Endothelial cell of umbilical vein (primary cell): ENCODE data around the gene FAM32A. TPM values are rescaled to one million over a fixed set of nuclear protein-coding genes. Genes with fewer than 3 reads are reported as not detected.

Experiments used
- BruUV-seq: library from RNA; stranded (reverse); fragments of 400-500 nt; replicated peaks from 2 replicates; lab custom pipeline; 2021; lab: Mats Ljungman, UMichigan
- CTCF ChIA-PET: fragments of 300-600, 350-600 bp; sonication (Branson Sonifier 250); formaldehyde crosslinking; loops from one replicate; lab custom pipeline; 2021; ENCODE audit warnings: antibody characterized with exemption, inconsistent platforms; lab: Charles Lee
- POLR2A ChIA-PET: fragments of 300-600, 350-600 bp; sonication (Branson Sonifier 250); formaldehyde crosslinking; loops from one replicate; lab custom pipeline; 2021; ENCODE audit warnings: antibody characterized with exemption, inconsistent platforms; lab: Charles Lee
- DNase-seq: peaks from one replicate; pipeline ENCODE4 v3.0.0-alpha.2; 2011; ENCODE audit warnings: low read depth, low spot score
- FAIRE-seq: peaks from 2 replicates; lab custom pipeline; 2011; peaks lifted over from hg19 to GRCh38; lab: Jason Lieb, UNC
- H2AFZ ChIP-seq: 2 replicates; pipeline ENCODE4 v1.6.0; 2012; ENCODE audit warnings: low read depth, low read length, control low read depth, inconsistent platforms
- H3K27ac ChIP-seq: 2 replicates; pipeline ENCODE4 v1.5.1; 2011; ENCODE audit warnings: low read depth, mild to moderate bottlenecking, control low read depth, low read length, moderate library complexity; ENCODE audit not compliant: insufficient read depth
- H3K27me3 ChIP-seq, 2 experiments: 2 replicates each; pipeline versions ENCODE4 v1.6.0 to v1.6.1; 2011; ENCODE audit warnings: low read length in 2 of 2, mixed read lengths in 1 of 2; ENCODE audit not compliant: control insufficient read depth in 2 of 2, insufficient read depth in 2 of 2
- H3K36me3 ChIP-seq, 2 experiments: 2 replicates in 1 of 2; 3 replicates in 1 of 2; pipeline ENCODE4 v1.5.1; 2011; ENCODE audit warnings: low read length in 2 of 2, mild to moderate bottlenecking in 1 of 2, moderate library complexity in 1 of 2; ENCODE audit not compliant: control insufficient read depth in 2 of 2, insufficient read depth in 2 of 2; ENCODE audit errors: extremely low read depth in 1 of 2
- H3K4me1 ChIP-seq: 3 replicates; pipeline ENCODE4 v1.5.1; 2011; ENCODE audit warnings: mild to moderate bottlenecking, low read length; ENCODE audit not compliant: control insufficient read depth, insufficient read depth; ENCODE audit errors: extremely low read depth
- H3K4me2 ChIP-seq: 2 replicates; pipeline ENCODE4 v1.6.1; 2011; ENCODE audit warnings: low read length, control low read depth, mixed read lengths; ENCODE audit not compliant: insufficient read depth
- H3K4me3 ChIP-seq, 3 experiments: fragments of 200-600 bp in 1 of 3; sonication (generic), shearing (Covaris generic) in 1 of 3; replicated peaks in 1 of 3; 2 replicates each; pipeline ENCODE4 v1.5.1; 2011 to 2016; ENCODE audit warnings: control low read depth in 3 of 3, low read length in 3 of 3, mild to moderate bottlenecking in 2 of 3, inconsistent platforms in 1 of 3, low read depth in 1 of 3, moderate library complexity in 1 of 3; ENCODE audit not compliant: insufficient read depth in 1 of 3
- H3K79me2 ChIP-seq: 2 replicates; pipeline ENCODE4 v1.6.0; 2012; ENCODE audit warnings: low read length, inconsistent platforms; ENCODE audit not compliant: control insufficient read depth, insufficient read depth
- H3K9ac ChIP-seq: replicated peaks from 2 replicates; pipeline ENCODE3; 2011; ENCODE audit warnings: low read length, control low read depth; ENCODE audit not compliant: insufficient read depth; ENCODE audit errors: extremely low read depth
- H3K9me1 ChIP-seq: replicated peaks from 3 replicates; pipeline ENCODE4 v1.6.0; 2011; ENCODE audit warnings: mild to moderate bottlenecking, low read length; ENCODE audit not compliant: control insufficient read depth, insufficient read depth; ENCODE audit errors: extremely low read depth
- H3K9me3 ChIP-seq: replicated peaks from 2 replicates; pipeline ENCODE4 v1.5.1; 2012; ENCODE audit warnings: low read length, inconsistent platforms; ENCODE audit not compliant: control insufficient read depth, insufficient read depth
- H4K20me1 ChIP-seq: replicated peaks from 2 replicates; pipeline ENCODE3; 2011; ENCODE audit warnings: mild to moderate bottlenecking, low read length; ENCODE audit not compliant: control insufficient read depth, insufficient read depth; ENCODE audit errors: extremely low read depth
- EZH2 ChIP-seq: IDR thresholded peaks from 2 replicates; pipeline ENCODE4 v1.6.1; 2012; ENCODE audit warnings: borderline replicate concordance, low read depth, mild to moderate bottlenecking, moderate library complexity, low read length, inconsistent platforms; ENCODE audit not compliant: severe bottlenecking
- FOS ChIP-seq: IDR thresholded peaks from 2 replicates; pipeline ENCODE4 v1.6.1; 2011; ENCODE audit warnings: mild to moderate bottlenecking, low read length, moderate library complexity, borderline replicate concordance; ENCODE audit not compliant: insufficient read depth
- GATA2 ChIP-seq: IDR thresholded peaks from 2 replicates; pipeline ENCODE4 v1.7.0; 2011; ENCODE audit warnings: low read depth, mild to moderate bottlenecking, moderate library complexity, mixed read lengths, low read length; ENCODE audit not compliant: insufficient read length, insufficient read depth
- JUN ChIP-seq: IDR thresholded peaks from 2 replicates; pipeline ENCODE4 v1.6.1; 2011; ENCODE audit warnings: borderline replicate concordance, low read depth; ENCODE audit not compliant: insufficient read length, insufficient read depth
- MYC ChIP-seq: IDR thresholded peaks from one replicate; pipeline ENCODE4 v1.6.1; 2011; ENCODE audit warnings: mild to moderate bottlenecking, low read depth, low read length
- POLR2A ChIP-seq: IDR thresholded peaks from 2 replicates; pipeline ENCODE4 v1.6.1; 2012; ENCODE audit warnings: low read depth, mild to moderate bottlenecking, control low read depth, low read length
- POLR2AphosphoS5 ChIP-seq: IDR thresholded peaks from 2 replicates; pipeline ENCODE4 v1.6.1; 2012; ENCODE audit warnings: low read depth, mild to moderate bottlenecking, control low read depth, low read length, moderate library complexity; ENCODE audit not compliant: insufficient read depth
- dilution Hi-C: fragments of 300-500 bp; cut with MboI; formaldehyde crosslinking; loops from one replicate; pipeline ENCODE4 v1.15.0; 2019; ENCODE audit warnings: low sequenced_read_pairs; ENCODE audit not compliant: extremely low pct_ligation_motif_present
- intact Hi-C: fragments of 100-400 bp; cut with micrococcal nuclease; formaldehyde crosslinking; loops from one replicate; pipeline ENCODE4 v1.10.0; 2022
- polyA plus RNA-seq, 4 experiments: library from polyadenylated mRNA; depleted of rRNA in 3 of 4; stranded (reverse) in 3 of 4; unstranded in 1 of 4; fragments of >200 nt; gene quantifications; 2 replicates each; pipeline versions ENCODE4 v1.2.1 to v1.2.3, GENCODE V29; 2011 to 2012; ENCODE audit warnings: missing spikeins in 1 of 4
- total RNA-seq: library from RNA; stranded (reverse); gene quantifications from 2 replicates; pipeline ENCODE4 v1.2.3, GENCODE V29; 2021
- TF ChIP-seq, protein P1 (sequence below), 2 donors: IDR thresholded peaks; 1 replicate in 1 of 2; 2 replicates in 1 of 2; pipeline ENCODE4 v1.5.1; 2011; ENCODE audit warnings: low read length in 2 of 2, mild to moderate bottlenecking in 2 of 2, moderate library complexity in 2 of 2, control low read depth in 1 of 2, inconsistent platforms in 1 of 2, low read depth in 1 of 2; ENCODE audit not compliant: insufficient read depth in 1 of 2; ENCODE audit errors: extremely low read depth in 1 of 2
- TF ChIP-seq, protein P2 (sequence below): IDR thresholded peaks from 2 replicates; pipeline ENCODE4 v1.6.1; 2011; ENCODE audit not compliant: insufficient read depth, insufficient read length

FAM32A gene
- total and polyA plus RNA-seq, 2 donors (not counting 3 experiments of a cell fraction or from before 2014, with no cell fraction given), result 82.8 to 130 TPM

GRCh38 chr19:16233081-16233776 is 48.0 kb downstream of the FAM32A start:
- intact Hi-C loops (no loop called here), dilution Hi-C loops (no loop called here)
- TF ChIP-seq FOS (no peak), JUN (no peak), GATA2 (no peak), POLR2A (no peak), EZH2 (no peak), MYC (no peak), POLR2AphosphoS5 (no peak)
- TF ChIP-seq, protein P1, sequence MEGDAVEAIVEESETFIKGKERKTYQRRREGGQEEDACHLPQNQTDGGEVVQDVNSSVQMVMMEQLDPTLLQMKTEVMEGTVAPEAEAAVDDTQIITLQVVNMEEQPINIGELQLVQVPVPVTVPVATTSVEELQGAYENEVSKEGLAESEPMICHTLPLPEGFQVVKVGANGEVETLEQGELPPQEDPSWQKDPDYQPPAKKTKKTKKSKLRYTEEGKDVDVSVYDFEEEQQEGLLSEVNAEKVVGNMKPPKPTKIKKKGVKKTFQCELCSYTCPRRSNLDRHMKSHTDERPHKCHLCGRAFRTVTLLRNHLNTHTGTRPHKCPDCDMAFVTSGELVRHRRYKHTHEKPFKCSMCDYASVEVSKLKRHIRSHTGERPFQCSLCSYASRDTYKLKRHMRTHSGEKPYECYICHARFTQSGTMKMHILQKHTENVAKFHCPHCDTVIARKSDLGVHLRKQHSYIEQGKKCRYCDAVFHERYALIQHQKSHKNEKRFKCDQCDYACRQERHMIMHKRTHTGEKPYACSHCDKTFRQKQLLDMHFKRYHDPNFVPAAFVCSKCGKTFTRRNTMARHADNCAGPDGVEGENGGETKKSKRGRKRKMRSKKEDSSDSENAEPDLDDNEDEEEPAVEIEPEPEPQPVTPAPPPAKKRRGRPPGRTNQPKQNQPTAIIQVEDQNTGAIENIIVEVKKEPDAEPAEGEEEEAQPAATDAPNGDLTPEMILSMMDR (IDR thresholded peaks at IDR 0.05; ENCODE audit: extremely low read depth in 1 of 2, insufficient read depth in 1 of 2, low read depth in 1 of 2, low read length in 2 of 2), result no peak
- TF ChIP-seq, protein P2, sequence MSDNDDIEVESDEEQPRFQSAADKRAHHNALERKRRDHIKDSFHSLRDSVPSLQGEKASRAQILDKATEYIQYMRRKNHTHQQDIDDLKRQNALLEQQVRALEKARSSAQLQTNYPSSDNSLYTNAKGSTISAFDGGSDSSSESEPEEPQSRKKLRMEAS, result no peak
- no TSS peak for BruUV-seq
- no peak overlapping the region for H3K27ac ChIP-seq
- H3K9me3 ChIP-seq, result no peaks in the 10 kb centered on the region
- ChIA-PET CTCF (no interaction called here), POLR2A (no interaction called here)
- no peak overlapping the region for H3K9ac ChIP-seq
- H3K4me1 ChIP-seq, result no peaks in the 10 kb centered on the region
- H3K36me3 ChIP-seq, result peaks cover 12 to 53% of the 10 kb centered on the region in 2 experiments
- no peaks in the 10 kb centered on the region for H4K20me1 ChIP-seq
- no peak for FAIRE-seq
- no peak for DNase-seq
- no peaks in the 10 kb centered on the region for H3K27me3 ChIP-seq
- no peak overlapping the region for H2AFZ ChIP-seq
- H3K9me1 ChIP-seq, result no peaks in the 10 kb centered on the region
- no peak overlapping the region for H3K4me2 ChIP-seq
- no peaks in the 10 kb centered on the region for H3K79me2 ChIP-seq
- H3K4me3 ChIP-seq, result no peak overlapping the region
